Keratinocyte (primary cell): ENCODE data around the gene NAP1L4. TPM values are rescaled to one million over a fixed set of nuclear protein-coding genes. Genes with fewer than 3 reads are reported as not detected.
"Not testable (repeated sequence)": the region's sequence is repeated elsewhere in the genome, so short reads cannot be mapped to it uniquely, and the experiment has no call there.

Experiments used
- DNase-seq: peaks from one replicate; pipeline ENCODE4 v3.0.0-alpha.2; 2011; ENCODE audit warnings: low read depth, missing footprints, low spot score
- FAIRE-seq: peaks from 2 replicates; lab custom pipeline; 2011; peaks lifted over from hg19 to GRCh38; lab: Jason Lieb, UNC
- H2AFZ ChIP-seq: 2 replicates; pipeline ENCODE4 v1.6.0; 2012; ENCODE audit warnings: low read length, control low read depth, inconsistent platforms; ENCODE audit not compliant: control insufficient read depth
- H3K27ac ChIP-seq: 2 replicates; pipeline ENCODE4 v1.5.1; 2011; ENCODE audit warnings: low read length; ENCODE audit not compliant: control insufficient read depth, insufficient read depth
- H3K27me3 ChIP-seq: 3 replicates; pipeline ENCODE4 v1.6.0; 2011; ENCODE audit warnings: low read length; ENCODE audit not compliant: control insufficient read depth, insufficient read depth; ENCODE audit errors: extremely low read depth
- H3K36me3 ChIP-seq, 2 experiments: 2 replicates in 1 of 2; 3 replicates in 1 of 2; pipeline ENCODE4 v1.5.1; 2011; ENCODE audit warnings: low read length in 2 of 2, mild to moderate bottlenecking in 1 of 2; ENCODE audit not compliant: control insufficient read depth in 2 of 2, insufficient read depth in 2 of 2; ENCODE audit errors: extremely low read depth in 1 of 2
- H3K4me1 ChIP-seq: 3 replicates; pipeline ENCODE4 v1.5.1; 2011; ENCODE audit warnings: low read length; ENCODE audit not compliant: control insufficient read depth, insufficient read depth; ENCODE audit errors: extremely low read depth
- H3K4me2 ChIP-seq: 3 replicates; pipeline ENCODE4 v1.6.0; 2011; ENCODE audit warnings: low read depth, low read length; ENCODE audit not compliant: control insufficient read depth, insufficient read depth; ENCODE audit errors: extremely low read depth
- H3K4me3 ChIP-seq, 3 experiments: fragments of 200-600 bp in 1 of 3; sonication (generic) in 1 of 3; 2 replicates in 2 of 3; 3 replicates in 1 of 3; pipeline ENCODE4 v1.5.1; 2011 to 2016; ENCODE audit warnings: low read length in 3 of 3, mild to moderate bottlenecking in 3 of 3, control low read depth in 2 of 3, inconsistent platforms in 1 of 3, low read depth in 1 of 3, mixed read lengths in 1 of 3, mixed run types in 1 of 3, moderate library complexity in 1 of 3; ENCODE audit not compliant: control insufficient read depth in 2 of 3, insufficient read depth in 2 of 3; ENCODE audit errors: extremely low read depth in 1 of 3
- H3K79me2 ChIP-seq: 2 replicates; pipeline ENCODE4 v1.6.0; 2012; ENCODE audit warnings: low read length; ENCODE audit not compliant: control insufficient read depth, insufficient read depth
- H3K9ac ChIP-seq: 3 replicates; pipeline ENCODE4 v1.6.0; 2011; ENCODE audit warnings: low read length; ENCODE audit not compliant: control insufficient read depth, insufficient read depth; ENCODE audit errors: extremely low read depth
- H3K9me1 ChIP-seq: 3 replicates; pipeline ENCODE4 v1.6.0; 2011; ENCODE audit warnings: low read length; ENCODE audit not compliant: control insufficient read depth, insufficient read depth; ENCODE audit errors: extremely low read depth
- H3K9me3 ChIP-seq: 2 replicates; pipeline ENCODE4 v1.5.1; 2012; ENCODE audit warnings: low read depth, low read length; ENCODE audit not compliant: control insufficient read depth
- H4K20me1 ChIP-seq: 3 replicates; pipeline ENCODE4 v1.6.0; 2011; ENCODE audit warnings: low read length; ENCODE audit not compliant: control insufficient read depth, insufficient read depth; ENCODE audit errors: extremely low read depth
- EZH2 ChIP-seq: IDR thresholded peaks from one replicate; pipeline ENCODE4 v1.6.1; 2012; ENCODE audit warnings: inconsistent platforms, mild to moderate bottlenecking, low read length, moderate library complexity
- dilution Hi-C: fragments of 300-500 bp; cut with MboI; formaldehyde crosslinking; loops from one replicate; pipeline ENCODE4 v1.7.0; 2020; ENCODE audit warnings: low sequenced_read_pairs; ENCODE audit not compliant: extremely low pct_ligation_motif_present
- polyA plus RNA-seq, 5 experiments: library from polyadenylated mRNA; depleted of rRNA in 3 of 5; stranded (reverse) in 3 of 5; stranded (forward) in 1 of 5; unstranded in 1 of 5; fragments of >200 nt; gene quantifications; 1 replicate in 1 of 5; 2 replicates in 3 of 5; 3 replicates in 1 of 5; pipeline versions ENCODE4 v1.2.1 to v1.2.3, GENCODE V29; 2011 to 2012; ENCODE audit warnings: missing spikeins in 2 of 5, low read depth in 1 of 5, low replicate concordance in 1 of 5
- TF ChIP-seq, protein P1 (sequence below), 3 experiments: IDR thresholded peaks in 1 of 3; conservative IDR thresholded peaks in 1 of 3; optimal IDR thresholded peaks in 1 of 3; 2 replicates in 2 of 3; 3 replicates in 1 of 3; pipeline versions ENCODE3 to v1.5.1; 2011; ENCODE audit warnings: low read length in 3 of 3, mild to moderate bottlenecking in 3 of 3, moderate library complexity in 2 of 3, control low read depth in 1 of 3, inconsistent platforms in 1 of 3; ENCODE audit not compliant: insufficient read depth in 2 of 3; ENCODE audit errors: extremely low read depth in 1 of 3

Gene NAP1L4
- polyA plus RNA-seq, 1 donor (not counting 4 experiments of a cell fraction or from before 2014, with no cell fraction given): 136 TPM

DNA sequence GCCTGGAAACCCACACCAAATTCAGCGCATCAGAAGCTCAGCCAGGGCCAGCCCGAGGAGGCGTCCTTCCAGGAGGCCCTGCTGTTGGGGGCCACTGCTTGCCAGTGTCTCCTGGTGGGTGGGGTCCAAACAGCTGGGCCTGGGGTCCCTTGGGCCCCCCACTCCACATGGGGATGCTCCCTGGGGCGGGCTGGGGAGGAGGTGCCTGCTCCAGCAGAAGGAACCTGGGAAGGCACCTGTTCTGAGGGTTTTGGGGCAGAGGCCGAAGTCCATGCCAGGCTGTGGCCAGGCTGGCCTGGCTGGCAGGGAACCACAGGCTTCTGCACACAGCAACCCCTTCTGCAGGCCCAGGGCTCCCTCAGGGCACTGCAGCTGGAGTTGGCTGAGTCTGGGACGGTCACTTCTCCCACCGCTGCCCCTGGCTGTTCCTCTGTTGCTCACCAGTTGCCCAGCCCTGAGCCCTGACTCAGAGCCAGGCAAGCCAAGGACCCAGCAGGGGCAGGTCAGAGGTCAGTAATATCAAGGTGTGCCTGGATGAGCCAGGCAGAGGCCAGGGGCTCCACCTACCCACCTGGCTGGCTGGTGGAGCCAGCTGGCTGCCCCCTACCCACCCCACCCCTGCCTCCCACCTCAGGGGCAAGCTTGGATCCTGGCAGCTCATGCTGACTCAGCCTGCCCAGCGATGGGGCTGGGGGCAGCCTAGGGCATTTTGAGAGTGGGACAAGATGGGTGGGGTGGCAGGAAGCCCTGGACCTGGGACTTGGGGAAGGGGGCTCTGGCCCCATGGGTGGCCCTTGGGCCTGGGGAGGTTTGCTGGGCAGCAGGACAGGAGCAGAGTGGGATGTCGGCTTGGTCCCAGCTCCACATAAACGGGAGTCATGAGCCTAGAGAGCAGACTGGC, 51.0 kb downstream of the NAP1L4 start:
- H3K4me1 ChIP-seq: peaks cover 21% of the 10 kb centered on the region
- dilution Hi-C loops: no loop called here
- peaks cover 5 to 21% of the 10 kb centered on the region in 2 experiments for H3K36me3 ChIP-seq
- H4K20me1 ChIP-seq: peaks cover 8% of the 10 kb centered on the region
- no peak for DNase-seq
- TF ChIP-seq, protein P1, sequence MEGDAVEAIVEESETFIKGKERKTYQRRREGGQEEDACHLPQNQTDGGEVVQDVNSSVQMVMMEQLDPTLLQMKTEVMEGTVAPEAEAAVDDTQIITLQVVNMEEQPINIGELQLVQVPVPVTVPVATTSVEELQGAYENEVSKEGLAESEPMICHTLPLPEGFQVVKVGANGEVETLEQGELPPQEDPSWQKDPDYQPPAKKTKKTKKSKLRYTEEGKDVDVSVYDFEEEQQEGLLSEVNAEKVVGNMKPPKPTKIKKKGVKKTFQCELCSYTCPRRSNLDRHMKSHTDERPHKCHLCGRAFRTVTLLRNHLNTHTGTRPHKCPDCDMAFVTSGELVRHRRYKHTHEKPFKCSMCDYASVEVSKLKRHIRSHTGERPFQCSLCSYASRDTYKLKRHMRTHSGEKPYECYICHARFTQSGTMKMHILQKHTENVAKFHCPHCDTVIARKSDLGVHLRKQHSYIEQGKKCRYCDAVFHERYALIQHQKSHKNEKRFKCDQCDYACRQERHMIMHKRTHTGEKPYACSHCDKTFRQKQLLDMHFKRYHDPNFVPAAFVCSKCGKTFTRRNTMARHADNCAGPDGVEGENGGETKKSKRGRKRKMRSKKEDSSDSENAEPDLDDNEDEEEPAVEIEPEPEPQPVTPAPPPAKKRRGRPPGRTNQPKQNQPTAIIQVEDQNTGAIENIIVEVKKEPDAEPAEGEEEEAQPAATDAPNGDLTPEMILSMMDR (optimal IDR thresholded peaks at IDR 0.05 in 1 of 3, IDR thresholded peaks at IDR 0.05 in 1 of 3, conservative IDR thresholded peaks at IDR 0.05 in 1 of 3; ENCODE audit: extremely low read depth in 1 of 3, insufficient read depth in 2 of 3, low read length in 3 of 3): no peak
- no peak for TF ChIP-seq EZH2
- H3K27ac ChIP-seq: no peak overlapping the region
- H3K9me1 ChIP-seq: no peaks in the 10 kb centered on the region
- H2AFZ ChIP-seq: no peak overlapping the region
- H3K4me3 ChIP-seq: no peak overlapping the region
- no peaks in the 10 kb centered on the region for H3K27me3 ChIP-seq
- H3K79me2 ChIP-seq: no peaks in the 10 kb centered on the region
- peaks cover 5% of the 10 kb centered on the region for H3K9me3 ChIP-seq
- H3K4me2 ChIP-seq: no peak overlapping the region
- peak overlapping the region; percentile 15 for H3K9ac ChIP-seq
- FAIRE-seq: no peak

DNA sequence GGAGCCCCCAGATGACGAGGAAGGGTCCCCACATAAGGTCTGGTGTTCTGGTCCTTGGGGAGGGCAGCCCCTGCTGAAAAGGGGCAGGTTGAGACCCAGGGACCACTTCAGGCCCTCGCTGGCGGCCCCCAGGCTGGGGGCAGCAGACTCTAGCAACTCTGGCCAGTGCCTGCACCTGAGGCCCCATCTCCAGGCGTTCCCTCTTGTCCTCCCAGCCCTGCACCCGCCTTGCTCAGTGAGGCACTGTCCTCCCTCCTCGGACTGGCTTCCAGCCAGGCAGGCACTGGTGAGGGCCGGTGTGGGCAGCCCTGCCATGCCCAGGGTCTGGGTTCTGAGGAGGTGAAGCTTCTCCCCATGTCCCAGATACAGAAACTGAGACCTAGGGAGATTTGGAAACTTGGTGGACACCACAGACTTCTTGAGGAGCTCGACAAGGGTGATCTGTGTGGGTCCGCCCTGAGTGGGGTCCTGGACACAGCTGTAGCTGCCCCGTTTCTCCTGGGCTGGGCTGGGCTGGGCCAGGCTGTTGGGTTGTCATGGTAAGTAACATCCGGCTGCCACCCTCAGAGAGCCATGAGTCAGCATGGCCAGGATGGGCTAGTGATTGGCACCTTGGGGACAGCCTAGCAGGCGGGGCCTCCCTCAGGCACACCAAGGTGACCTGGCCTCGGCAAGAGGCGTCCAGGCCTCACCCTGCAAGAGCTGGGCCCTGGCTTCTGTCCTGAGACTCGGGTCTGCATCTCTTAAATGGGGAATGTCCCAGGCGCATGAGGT, 51.8 kb downstream of the NAP1L4 start:
- no peak for FAIRE-seq
- Histone ChIP-seq H3K9ac (peak overlapping the region; percentile 15), H3K4me2 (no peak overlapping the region), H3K36me3 (peaks cover 5 to 15% of the 10 kb centered on the region in 2 experiments), H3K27ac (peak overlapping the region; percentile 2), H4K20me1 (no peaks in the 10 kb centered on the region), H3K9me3 (peaks cover 5% of the 10 kb centered on the region), H3K4me3 (no peak overlapping the region), H3K79me2 (no peaks in the 10 kb centered on the region), H3K9me1 (no peaks in the 10 kb centered on the region), H3K27me3 (no peaks in the 10 kb centered on the region), H3K4me1 (peaks cover 14% of the 10 kb centered on the region), H2AFZ (no peak overlapping the region)
- DNase-seq: no peak
- dilution Hi-C loops: no loop called here
- TF ChIP-seq EZH2: no peak
- TF ChIP-seq, protein P1 (optimal IDR thresholded peaks at IDR 0.05 in 1 of 3, IDR thresholded peaks at IDR 0.05 in 1 of 3, conservative IDR thresholded peaks at IDR 0.05 in 1 of 3; ENCODE audit: extremely low read depth in 1 of 3, insufficient read depth in 2 of 3, low read length in 3 of 3): no peak

DNA sequence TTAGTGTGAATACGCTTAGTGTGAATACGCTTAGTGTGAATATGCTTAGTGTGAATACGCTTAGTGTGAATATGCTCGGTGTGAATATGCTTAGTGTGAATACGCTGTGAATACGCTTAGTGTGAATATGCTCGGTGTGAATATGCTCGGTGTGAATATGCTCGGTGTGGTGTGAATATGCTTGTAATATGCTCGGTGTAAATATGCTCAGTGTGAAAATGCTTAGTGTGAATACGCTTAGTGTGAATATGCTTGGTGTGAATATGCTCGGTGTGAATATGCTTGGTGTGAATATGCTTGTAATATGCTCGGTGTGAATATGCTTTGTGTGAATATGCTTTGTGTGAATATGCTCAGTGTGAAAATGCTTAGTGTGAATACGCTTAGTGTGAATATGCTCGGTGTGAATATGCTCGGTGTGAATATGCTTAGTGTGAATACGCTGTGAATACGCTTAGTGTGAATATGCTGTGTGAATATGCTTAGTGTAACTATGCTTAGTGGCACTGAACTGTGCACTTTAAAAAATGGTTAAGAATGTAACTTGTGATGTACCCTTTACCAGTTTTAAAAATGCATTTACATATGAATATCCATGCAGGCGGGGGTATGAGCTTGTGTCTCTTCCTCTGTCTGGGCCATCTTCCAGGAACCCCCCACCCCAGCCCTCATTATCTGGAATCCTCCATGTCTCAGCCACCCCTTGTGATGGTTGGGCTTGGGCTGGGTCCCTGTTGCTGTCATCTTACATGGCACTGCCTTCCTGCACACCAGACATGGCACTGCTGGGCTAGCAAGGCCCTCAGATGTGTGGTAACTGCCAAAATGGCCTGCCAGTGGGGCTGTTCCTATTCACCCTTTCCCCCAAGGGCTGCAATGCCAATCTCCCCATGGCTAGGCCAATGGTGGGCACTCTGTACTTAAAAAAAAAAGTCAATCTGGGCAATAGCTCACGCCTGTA, 53.4 kb downstream of the NAP1L4 start:
- H3K79me2 ChIP-seq, dilution Hi-C loops, H3K9ac ChIP-seq, H3K27me3 ChIP-seq, H4K20me1 ChIP-seq, FAIRE-seq, H3K4me3 ChIP-seq, H3K4me2 ChIP-seq, H3K9me3 ChIP-seq, DNase-seq, H3K27ac ChIP-seq, H3K9me1 ChIP-seq, H2AFZ ChIP-seq, H3K36me3 ChIP-seq: not testable (repeated sequence)
- H3K4me1 ChIP-seq: peaks cover 16% of the 10 kb centered on the region
